IPS DF 4.7 (cell line): Measurements from ENCODE around the gene HMSD.

Experiments
- DNase-seq: peaks from one replicate; pipeline ENCODE4 v3.0.0-alpha.2; 2013; ENCODE audit warnings: low spot score; ENCODE audit errors: extremely low read depth

The HMSD gene

DNA sequence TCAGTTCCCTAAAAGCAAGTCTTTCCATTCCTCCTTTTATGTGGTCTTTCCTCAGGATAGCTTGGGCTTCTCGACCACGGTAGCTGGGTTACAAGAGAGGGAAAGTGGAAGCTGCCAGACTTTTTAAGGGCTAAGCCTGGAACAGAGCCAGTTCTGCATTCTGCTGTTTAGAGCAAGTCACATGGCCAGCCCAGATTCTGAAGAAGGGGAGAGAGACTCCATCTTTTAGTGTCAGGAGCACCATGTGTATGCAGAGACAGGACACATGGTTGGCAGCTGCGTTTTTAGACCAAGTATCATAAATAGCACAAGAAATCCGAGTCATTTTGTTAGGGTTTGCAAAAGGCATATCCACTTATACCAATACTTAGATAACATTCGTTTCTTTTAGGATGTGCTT lies 4.7 kb downstream of the HMSD start:
- no peak for DNase-seq

DNA sequence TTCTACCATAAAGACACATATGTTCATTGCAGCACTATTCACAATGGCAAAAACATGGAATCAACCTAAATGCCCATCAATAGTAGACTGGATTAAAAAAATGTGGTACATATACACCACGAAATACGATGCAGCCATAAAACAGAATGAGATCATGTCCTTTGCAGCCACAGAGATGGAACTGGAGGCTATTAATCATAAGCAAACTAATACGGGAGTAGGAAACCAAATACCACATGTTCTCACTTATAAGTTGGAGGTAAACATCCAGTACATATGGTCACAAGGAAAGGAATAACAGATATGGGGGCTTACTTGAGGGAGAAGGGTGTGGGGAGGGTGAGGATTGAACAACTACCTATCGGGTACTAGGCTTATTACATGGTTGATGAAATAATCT lies 7.7 kb downstream of the HMSD start:
- DNase-seq, result no peak

DNA sequence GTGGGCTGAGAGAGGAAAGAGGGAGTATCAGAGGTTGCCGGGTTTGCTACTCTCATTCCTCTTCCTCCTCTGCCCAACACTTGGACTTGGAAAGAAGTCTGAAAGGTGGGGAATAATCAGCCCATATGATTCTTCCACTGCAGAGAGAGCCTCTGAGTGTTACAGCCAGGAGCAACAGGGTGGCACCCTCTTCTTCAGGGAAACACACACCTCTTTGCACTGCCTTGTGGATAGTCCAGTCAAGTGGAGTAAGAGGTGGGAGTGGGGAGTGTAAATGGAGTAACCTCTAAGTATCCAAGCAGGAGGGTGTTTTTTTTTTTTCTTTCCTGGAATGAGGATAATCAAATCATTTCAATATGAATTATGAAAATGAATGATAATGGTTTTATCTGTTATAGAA lies 11.8 kb downstream of the HMSD start:
- DNase-seq, result no peak

DNA sequence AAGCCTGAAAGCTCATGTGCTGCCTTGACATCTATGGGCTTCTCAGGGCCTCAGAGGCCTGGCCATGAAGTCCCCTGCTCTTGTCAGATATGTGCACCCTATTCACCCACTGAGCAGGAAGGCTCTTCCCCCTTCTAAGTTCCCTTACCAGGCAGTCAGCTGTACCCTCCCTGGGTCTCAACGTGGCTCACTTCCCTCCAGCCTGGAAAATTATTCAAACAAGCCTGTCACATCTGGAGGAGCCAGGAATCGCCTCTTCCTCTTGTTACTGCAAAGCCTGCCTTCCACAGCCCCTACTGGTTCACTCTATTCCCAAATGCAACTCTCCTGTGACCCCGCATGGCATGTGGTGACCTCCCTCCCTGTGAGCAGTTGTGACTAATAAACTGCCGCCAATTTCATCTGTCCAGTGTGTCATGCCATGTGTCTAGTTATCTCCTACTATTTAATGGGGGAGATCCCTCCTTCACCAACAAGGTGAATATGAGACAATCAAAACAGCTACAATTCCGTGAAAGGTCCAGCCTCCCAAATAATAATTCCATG lies 12.4 kb downstream of the HMSD start:
- no peak for DNase-seq

DNA sequence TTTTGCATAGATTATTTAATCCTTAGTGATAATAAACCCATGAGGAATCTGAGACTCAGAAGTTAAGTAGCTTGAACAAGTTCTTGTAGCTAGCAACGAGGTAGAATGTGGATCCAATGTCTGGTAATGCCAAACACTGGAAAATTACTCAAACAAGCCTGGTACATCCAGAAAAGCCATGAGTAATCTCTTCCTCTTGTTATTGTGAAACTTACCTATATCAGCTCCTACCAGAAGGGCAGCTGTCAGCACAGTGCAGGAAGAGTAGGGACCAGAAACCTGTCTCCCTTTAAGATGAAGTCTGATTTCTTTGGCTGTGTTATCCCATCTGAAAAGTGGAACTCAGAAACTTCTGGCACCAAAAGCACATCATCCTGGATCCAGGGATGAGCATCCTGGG lies 13.0 kb downstream of the HMSD start:
- no peak for DNase-seq

DNA sequence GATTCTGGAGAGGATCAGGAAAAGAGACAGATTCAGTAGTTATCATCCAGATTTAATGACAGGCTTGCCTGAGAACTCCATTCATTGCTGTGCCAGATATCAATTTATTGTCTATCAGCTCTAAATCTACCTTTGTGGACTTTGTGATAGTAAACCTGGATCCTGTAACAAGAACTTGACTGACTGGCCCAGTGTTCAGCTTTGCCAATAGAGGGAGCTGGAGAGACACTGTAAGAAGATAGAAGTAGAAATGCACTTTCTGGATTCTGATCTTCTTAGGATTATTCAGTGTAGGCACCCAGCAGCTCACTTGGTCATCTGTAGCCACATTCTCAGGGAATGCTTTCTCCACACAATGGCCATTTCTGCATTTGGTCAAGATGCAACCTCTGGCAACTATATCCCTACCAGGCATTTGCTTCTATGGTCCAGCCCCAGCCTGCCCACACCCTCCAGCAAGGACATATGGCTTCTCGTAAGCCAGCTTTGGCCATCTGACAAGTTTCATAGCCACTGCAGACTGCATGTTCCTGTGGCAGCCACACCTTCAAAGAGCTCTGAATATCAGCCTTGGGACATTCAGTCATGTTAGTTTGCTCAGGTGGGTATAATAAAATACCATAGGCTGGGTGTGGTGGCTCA lies 14.6 kb downstream of the HMSD start:
- no peak for DNase-seq

DNA sequence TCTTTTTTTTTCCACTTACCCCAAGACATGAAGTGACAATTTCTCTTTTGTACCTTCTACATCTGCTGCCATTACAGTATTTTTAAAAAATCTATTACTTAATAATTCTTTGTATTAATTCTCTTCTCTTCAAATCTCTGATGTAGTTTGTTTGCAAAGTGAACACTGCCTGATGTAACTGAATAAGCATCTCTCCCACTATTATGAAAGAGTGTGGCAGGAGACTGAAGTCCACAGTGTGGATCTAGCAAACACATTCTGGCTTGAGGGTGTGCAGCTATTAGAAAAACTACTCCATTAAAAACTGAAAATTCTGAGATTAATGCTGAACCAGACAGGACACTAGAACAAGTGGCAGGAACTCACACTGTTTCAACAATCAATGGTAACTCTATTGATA lies 15.8 kb downstream of the HMSD start:
- DNase-seq, result no peak

DNA sequence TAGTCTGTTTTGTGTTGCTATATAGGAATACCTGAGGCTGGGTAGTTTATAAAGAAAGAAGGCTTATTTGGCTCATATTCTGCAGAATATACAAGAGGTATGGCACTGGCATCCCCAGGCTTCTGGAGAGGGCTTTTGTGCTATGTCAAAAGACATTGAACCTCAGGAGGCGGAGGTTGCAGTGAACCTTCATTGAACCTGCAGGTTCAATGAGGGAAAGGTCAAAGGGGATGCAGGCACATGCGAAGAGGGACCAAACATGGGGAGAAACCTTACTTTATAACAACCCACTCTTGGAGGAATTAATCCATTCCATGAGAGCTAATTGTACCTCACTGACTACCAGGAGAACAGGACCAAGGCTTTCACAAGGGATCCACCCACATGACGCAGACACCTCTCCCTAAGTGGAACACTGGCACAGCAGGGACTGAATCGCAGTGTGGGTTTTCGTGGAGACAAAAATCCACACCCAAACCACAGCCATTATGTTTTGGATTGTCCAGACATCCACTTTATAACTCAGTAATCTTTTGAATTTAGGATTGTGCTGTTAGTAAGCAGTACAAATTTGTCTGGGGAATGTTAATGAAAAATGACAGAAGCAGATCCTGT lies 16.7 kb downstream of the HMSD start:
- DNase-seq, result no peak

DNA sequence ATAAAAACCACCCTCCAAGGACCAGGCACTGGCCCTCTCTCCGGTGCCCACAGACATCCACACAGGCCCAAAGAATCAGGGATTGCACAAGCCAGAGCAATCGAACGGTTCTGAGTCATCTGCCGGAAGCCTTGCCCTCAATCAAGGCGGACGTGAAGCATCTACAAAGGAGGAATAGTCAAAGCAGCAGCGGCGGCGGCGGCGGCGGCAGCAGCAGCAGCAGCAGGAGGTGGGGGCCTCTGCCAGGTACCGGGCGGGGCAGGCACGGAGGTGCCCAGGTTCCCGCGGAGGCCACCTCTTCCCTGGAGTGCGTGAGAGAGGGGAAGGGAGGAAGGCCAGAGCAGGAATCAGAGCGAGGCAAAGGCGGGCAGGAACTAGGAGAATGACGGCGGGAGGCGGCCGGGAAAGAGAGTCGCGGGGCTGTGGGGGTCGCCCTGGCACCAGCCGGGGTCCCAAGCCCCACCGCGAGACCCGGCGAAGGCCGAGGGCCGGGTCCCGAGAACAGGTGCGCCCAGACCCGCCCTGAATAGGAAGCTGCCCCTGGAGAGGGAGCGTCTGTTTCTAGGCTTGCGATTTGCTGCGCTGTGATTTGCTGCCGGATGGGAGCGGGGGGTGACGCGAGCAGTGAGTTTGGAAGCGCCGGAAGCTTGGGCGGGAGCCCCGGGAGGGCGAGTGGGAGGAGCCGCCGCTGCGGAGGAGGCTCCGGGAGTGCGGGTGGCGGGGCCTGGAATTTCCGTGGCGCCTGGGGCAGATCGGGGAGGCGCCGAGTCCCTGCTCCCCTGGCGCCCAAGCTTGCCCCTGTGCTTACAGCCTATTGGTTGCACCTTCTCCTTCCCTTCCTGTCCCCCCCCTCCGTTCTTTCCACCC lies 21.1 kb downstream of the HMSD start, which contains the start of gene SERPINB8:
SERPINB8 (plus strand) TSS at position 140 of the 867 bp plus-strand sequence. CDS start 8,228 bp downstream, outside the sequence.
- no peak for DNase-seq

DNA sequence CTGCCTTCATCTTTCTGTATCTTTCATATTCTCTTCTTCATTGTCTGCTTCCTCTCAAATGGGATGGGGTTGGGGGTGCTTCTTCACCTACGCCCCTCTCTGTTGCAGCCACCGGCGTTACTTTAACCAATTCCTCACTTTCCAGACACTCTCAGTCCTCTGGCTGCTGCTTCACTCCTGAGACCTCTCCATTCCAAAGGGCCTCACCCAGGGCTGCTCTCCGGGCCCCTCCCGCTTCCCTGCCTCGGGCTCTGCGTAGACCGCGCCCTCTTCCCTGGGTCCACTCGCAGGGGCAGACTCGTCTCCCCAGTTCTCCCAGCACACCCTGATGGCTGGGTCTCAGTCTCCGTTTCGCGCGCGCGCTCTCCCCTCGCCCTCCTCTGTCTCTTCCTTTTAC lies 21.7 kb downstream of the HMSD start:
- DNase-seq, result no peak

DNA sequence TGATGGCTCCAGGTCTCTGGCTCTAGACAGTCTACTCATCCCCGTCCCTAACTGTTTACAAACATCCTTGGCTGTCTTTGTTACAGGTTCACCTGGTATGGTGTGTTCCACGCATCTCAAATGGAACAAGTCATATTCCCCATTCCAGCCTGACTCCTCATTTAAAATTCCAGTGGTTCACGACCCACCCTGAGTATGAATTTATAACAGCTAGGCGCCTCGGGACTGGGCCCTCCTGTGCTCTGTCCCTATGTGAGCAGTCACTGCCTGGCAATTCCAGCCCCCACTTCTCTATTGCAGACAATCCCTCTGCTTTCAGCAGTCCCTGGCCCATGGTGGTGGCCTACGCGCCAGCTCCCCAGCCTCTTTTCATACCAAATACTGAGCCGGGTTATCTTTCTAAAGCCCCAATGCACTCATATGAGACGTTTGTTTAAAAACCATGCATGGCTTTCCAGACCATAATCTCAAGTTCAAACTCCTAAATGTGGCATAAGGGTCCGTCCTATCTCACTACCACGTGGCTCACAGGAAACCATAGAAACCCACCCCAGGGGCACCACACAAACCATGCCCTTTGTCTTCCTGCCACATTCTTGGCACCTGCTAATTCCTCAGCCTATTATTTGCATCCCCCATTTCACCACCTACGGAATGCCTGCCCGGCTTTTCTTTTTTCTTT lies 22.4 kb downstream of the HMSD start:
- DNase-seq, result no peak

DNA sequence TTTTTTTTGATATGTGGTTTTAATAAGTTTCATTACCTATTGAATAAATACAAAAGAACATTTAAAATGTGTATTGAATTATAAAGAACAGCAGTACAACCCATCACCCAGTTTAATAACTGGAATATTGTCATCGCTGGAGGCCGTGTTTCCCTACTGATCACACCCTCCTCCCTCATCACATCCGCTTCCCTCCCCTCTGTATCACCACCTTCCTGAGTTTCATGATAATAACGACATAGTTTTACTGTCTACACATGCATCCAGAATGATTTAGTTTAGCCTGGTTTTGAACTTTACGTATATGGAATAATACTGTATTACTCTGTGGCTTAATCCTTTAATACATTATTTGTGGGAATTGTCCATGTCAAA lies 22.9 kb downstream of the HMSD start:
- no peak for DNase-seq

DNA sequence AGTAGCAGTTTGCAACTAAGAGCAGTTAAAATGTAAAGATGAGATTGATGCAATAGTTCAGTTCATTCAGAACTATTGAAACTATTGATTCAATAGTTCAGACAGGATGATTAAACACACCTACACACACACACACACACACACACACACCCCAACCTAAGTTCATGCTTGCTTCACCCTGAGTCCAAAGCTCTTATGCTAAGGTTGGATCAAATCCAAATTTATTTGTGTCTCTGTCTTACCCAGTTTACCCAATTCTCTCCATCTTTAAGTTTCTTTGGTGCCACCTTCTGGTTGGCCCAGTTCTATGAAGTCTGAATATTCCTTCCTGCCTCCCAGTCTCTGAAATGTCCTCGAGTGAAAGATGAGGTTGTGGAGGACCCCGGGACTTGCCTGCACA lies 25.9 kb downstream of the HMSD start:
- DNase-seq, result no peak

DNA sequence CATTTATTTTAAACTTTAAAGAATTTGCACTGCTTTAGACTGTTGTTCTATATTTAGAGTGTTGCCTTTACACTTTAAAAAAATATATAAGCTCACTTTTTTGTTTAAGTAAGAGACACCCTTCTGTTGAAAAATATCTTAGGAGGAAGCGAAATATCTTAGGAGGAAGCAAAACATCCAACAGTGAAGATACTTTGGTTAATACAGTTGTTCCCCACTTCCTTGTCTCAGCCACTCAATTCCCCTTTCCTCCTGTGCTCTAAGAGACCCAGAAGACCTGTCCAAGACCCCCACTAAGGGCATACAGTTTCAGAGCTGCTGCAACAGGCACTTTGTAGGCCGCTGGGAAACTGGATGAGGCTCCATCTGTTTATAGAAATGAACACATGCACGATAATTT lies 26.5 kb downstream of the HMSD start:
- no peak for DNase-seq

DNA sequence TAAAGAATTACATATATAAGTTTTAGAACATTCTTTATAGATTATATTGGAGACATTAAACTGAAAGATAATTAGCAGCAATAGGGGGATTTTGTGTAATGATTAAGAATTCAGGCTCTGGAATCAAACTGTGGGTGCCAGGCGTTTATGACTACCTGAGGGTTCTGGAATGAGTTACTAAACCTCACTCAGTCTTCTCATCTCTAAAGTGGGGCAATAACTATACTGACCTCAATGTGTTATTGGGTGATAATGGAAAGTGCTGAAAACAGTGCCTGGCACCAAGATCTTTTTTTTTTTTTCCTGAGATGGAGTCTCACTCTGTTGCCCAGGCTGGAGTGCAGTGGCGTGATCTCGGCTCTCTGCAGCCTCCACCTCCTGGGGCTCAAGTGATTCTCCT lies 27.9 kb downstream of the HMSD start:
- DNase-seq, result no peak

DNA sequence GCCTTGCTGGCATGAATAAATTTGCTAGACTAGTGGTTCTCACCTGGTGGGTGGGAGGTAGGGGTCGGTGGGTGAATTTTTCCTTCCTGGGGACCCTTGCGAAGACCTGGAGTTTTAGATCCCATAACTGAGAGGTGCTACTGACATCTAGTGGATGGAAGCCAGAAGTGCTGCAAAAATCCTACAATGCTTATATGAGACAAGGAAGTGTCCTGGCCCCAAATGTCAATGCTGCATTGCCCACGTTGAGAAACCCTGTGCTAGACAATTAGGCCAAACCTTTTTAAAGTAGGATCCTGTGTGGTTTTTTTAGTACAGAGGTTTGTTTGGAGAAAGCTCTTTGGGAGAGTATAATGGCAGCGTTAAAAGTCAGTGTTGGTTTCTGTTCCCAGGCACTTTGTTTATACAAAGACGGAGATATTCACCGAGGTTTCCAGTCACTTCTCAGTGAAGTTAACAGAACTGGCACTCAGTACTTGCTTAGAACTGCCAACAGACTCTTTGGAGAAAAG lies 30.4 kb downstream of the HMSD start:
- DNase-seq, result no peak

DNA sequence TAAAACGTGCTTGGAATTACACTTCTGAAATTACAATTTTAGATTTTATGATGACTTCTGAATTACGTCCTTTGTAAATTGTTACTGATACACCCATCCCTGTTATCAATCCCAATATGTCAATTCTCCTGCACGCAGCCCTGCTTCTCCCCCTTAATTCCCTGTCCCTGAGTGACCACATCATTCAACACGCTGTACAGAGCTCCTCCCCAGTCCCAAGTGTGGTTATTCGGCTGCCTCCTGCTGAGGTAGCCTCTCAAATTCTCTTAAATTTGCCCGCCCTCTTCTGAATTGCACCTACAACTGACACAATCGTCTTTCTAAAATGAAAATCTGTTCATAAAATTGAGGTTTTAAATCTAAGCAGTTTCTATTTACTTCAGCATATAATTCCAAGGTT lies 30.9 kb downstream of the HMSD start:
- no peak for DNase-seq

DNA sequence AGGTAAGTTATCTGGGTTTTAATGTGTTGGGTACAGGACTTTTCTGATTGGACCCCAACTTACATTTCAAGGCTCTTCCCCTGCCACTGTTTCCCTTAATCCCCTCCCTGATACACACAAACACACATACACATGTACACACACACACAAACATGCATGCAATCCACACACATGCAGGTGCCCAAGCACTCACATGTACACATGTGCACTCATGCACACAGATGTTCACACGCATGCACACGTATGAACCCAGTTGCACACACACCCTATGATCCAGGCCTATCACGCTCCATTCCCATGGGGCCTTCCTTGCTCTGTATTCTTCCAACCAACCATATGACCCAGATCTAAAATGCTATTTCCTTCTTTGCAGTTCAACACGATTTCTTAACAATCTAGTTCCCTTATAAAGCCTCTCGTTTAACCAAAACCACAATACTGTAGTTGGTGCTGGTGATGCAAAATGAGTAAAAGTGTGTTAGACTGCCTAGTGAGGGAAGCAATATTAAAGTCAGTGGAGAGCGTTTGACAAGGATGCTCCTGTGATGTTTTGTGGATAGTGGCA lies 31.9 kb downstream of the HMSD start:
- DNase-seq, result no peak

DNA sequence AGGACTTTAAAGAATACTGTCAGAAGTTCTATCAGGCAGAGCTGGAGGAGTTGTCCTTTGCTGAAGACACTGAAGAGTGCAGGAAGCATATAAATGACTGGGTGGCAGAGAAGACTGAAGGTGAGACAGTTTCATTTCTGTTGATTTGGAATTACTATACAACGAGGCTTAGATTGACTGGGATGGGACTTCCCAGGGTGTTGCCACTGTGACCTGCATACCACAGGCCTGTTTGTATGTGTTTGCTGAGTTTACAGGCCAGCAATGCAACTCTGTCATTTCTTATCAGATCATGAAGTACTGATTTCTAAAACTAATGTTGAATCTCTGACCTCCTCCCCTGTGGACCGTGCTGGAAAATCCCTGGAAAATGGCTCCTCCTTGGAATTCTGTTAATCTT lies 32.6 kb downstream of the HMSD start:
- DNase-seq, result no peak

DNA sequence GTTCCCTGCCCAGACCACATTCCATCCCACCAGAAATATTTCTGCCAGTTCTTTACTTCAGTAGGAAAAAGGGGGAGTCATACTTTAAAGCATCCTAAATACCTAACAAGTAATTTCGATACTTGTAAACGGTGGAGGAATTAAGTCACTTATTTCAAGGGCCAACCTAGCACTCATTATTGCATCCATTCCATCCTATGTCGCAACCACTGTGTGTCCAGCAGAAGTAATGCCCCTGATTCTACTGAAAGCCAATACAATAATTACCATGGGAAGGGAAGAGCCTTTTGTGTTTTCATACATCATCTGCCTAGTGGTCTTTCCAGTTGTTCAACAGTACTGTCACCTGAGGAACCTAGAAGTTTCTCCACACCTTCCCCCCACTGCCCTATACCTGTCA lies 33.3 kb downstream of the HMSD start:
- DNase-seq, result no peak

DNA sequence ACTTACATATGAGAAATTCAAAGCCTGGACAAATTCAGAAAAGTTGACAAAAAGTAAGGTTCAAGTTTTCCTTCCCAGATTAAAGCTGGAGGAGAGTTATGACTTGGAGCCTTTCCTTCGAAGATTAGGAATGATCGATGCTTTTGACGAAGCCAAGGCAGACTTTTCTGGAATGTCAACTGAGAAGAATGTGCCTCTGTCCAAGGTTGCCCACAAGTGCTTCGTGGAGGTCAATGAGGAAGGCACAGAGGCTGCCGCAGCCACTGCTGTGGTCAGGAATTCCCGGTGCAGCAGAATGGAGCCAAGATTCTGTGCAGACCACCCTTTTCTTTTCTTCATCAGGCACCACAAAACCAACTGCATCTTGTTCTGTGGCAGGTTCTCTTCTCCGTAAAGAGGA lies 37.8 kb downstream of the HMSD start:
- DNase-seq, result no peak
